Liver (tissue), 9 donors: Measurements from ENCODE around the gene OR10A6. TPM values are rescaled to one million over a fixed set of nuclear protein-coding genes. Genes with fewer than 3 reads are reported as not detected.

Experiments used
- DNase-seq: peaks from one replicate; pipeline ENCODE4 v3.0.0-alpha.2; 2017; ENCODE audit warnings: low spot score
- H3K27ac ChIP-seq, 2 donors: one replicate each; pipeline ENCODE4 v1.7.0; 2013; ENCODE audit warnings: inconsistent platforms in 2 of 2, low read length in 2 of 2, control low read depth in 1 of 2, low read depth in 1 of 2, mild to moderate bottlenecking in 1 of 2
- H3K27me3 ChIP-seq, 4 donors: one replicate each; pipeline versions ENCODE4 v1.6.1 to v1.7.0; 2013; ENCODE audit warnings: low read length in 3 of 4, inconsistent platforms in 1 of 4, mild to moderate bottlenecking in 1 of 4, moderate library complexity in 1 of 4; ENCODE audit not compliant: control insufficient read depth in 4 of 4, insufficient read depth in 4 of 4
- H3K36me3 ChIP-seq, 4 donors: one replicate each; pipeline versions ENCODE4 v1.6.1 to v1.7.0; 2013; ENCODE audit warnings: low read length in 3 of 4, mild to moderate bottlenecking in 3 of 4, low read depth in 1 of 4, moderate library complexity in 1 of 4; ENCODE audit not compliant: control insufficient read depth in 4 of 4, insufficient read depth in 3 of 4
- H3K4me1 ChIP-seq, 4 donors: one replicate each; pipeline versions ENCODE4 v1.6.1 to v1.7.0; 2013; ENCODE audit warnings: low read length in 3 of 4, mild to moderate bottlenecking in 3 of 4, moderate library complexity in 1 of 4; ENCODE audit not compliant: control insufficient read depth in 4 of 4, insufficient read depth in 4 of 4
- H3K4me3 ChIP-seq, 3 donors: one replicate each; pipeline versions ENCODE4 v1.6.1 to v1.7.0; 2013; ENCODE audit warnings: low read length in 3 of 3, control low read depth in 1 of 3, low read depth in 1 of 3, mild to moderate bottlenecking in 1 of 3
- H3K9ac ChIP-seq, 2 donors: one replicate each; pipeline ENCODE4 v1.7.0; 2013; ENCODE audit warnings: low read length in 2 of 2, mild to moderate bottlenecking in 2 of 2, moderate library complexity in 2 of 2, control low read depth in 1 of 2, low read depth in 1 of 2
- H3K9me3 ChIP-seq, 4 donors: one replicate each; pipeline versions ENCODE4 v1.6.1 to v1.7.0; 2013; ENCODE audit warnings: low read length in 3 of 4; ENCODE audit not compliant: control insufficient read depth in 4 of 4
- ATF3 ChIP-seq: IDR thresholded peaks from 2 replicates; pipeline ENCODE4 v1.6.1; 2016; ENCODE audit warnings: antibody characterized with exemption
- FOXA1 ChIP-seq: IDR thresholded peaks from 2 replicates; pipeline ENCODE4 v1.6.1; 2016; ENCODE audit warnings: antibody characterized with exemption
- FOXA2 ChIP-seq: IDR thresholded peaks from 2 replicates; pipeline ENCODE4 v1.6.1; 2016; ENCODE audit warnings: antibody characterized with exemption
- GABPA ChIP-seq, 2 donors: IDR thresholded peaks in 1 of 2; conservative IDR thresholded peaks in 1 of 2; 2 replicates each; pipeline ENCODE4 v1.6.1; 2016; ENCODE audit warnings: antibody characterized with exemption in 2 of 2, mild to moderate bottlenecking in 1 of 2, moderate library complexity in 1 of 2
- HNF4A ChIP-seq, 2 donors: conservative IDR thresholded peaks; 2 replicates each; pipeline ENCODE4 v1.6.1; 2016; ENCODE audit warnings: antibody characterized with exemption in 2 of 2, mild to moderate bottlenecking in 2 of 2
- HNF4G ChIP-seq: IDR thresholded peaks from 2 replicates; pipeline ENCODE4 v1.6.1; 2016; ENCODE audit warnings: antibody characterized with exemption
- JUND ChIP-seq, 2 donors: IDR thresholded peaks; 2 replicates each; pipeline ENCODE4 v1.6.1; 2016; ENCODE audit warnings: antibody characterized with exemption in 2 of 2
- MAX ChIP-seq: IDR thresholded peaks from 2 replicates; pipeline ENCODE4 v1.6.1; 2016; ENCODE audit warnings: antibody characterized with exemption
- NR2F2 ChIP-seq: IDR thresholded peaks from 2 replicates; pipeline ENCODE4 v1.6.1; 2016; ENCODE audit warnings: antibody characterized with exemption
- RAD21 ChIP-seq, 2 donors: IDR thresholded peaks; 2 replicates each; pipeline ENCODE4 v1.6.1; 2016; ENCODE audit warnings: antibody characterized with exemption in 2 of 2, mild to moderate bottlenecking in 2 of 2
- REST ChIP-seq: IDR thresholded peaks from 2 replicates; pipeline ENCODE4 v1.6.1; 2016; ENCODE audit warnings: antibody characterized with exemption, mild to moderate bottlenecking
- RXRA ChIP-seq, 2 donors: IDR thresholded peaks; 2 replicates each; pipeline ENCODE4 v1.6.1; 2017 to 2018; ENCODE audit warnings: antibody characterized with exemption in 2 of 2, mild to moderate bottlenecking in 1 of 2
- SP1 ChIP-seq: IDR thresholded peaks from 2 replicates; pipeline ENCODE4 v1.6.1; 2018; ENCODE audit warnings: antibody characterized with exemption, mild to moderate bottlenecking
- TAF1 ChIP-seq: conservative IDR thresholded peaks from 2 replicates; pipeline ENCODE4 v1.6.1; 2016; ENCODE audit warnings: antibody characterized with exemption, mild to moderate bottlenecking
- YY1 ChIP-seq: IDR thresholded peaks from 2 replicates; pipeline ENCODE4 v1.6.1; 2016; ENCODE audit warnings: antibody characterized with exemption, mild to moderate bottlenecking
- ZBTB33 ChIP-seq: IDR thresholded peaks from 2 replicates; pipeline ENCODE4 v1.6.1; 2016; ENCODE audit warnings: antibody characterized with exemption
- WGBS: extraction: QIAGEN DNeasy Blood & Tissue Kit; methylation state at CpG from one replicate; pipeline ENCODE4 v1.1.7; 2013; 5-methylcytosine and 5-hydroxymethylcytosine counted together
- polyA plus RNA-seq, 2 donors: library from polyadenylated mRNA; stranded (reverse) in 1 of 2; unstranded in 1 of 2; fragments of 200-250 nt in 1 of 2; fragments of >200 nt in 1 of 2; fragmentation: Nextera tagmentation in 1 of 2; extraction: Ambion mirVana in 1 of 2; gene quantifications; one replicate each; pipeline versions ENCODE4 v1.2.1 to v1.2.3, GENCODE V29; 2013 to 2015
- total RNA-seq, 2 donors: library from RNA; depleted of rRNA; stranded (reverse); fragments of >200 nt; gene quantifications; one replicate each; pipeline ENCODE4 v1.2.3, GENCODE V29; 2014
- donor health status: healthy.
- donor health status: healthy.
- donor health status: healthy.
- donor health status: healthy.
- donor health status: healthy.

OR10A6 gene
- total and polyA plus RNA-seq, 4 donors, result not detected

GRCh38 chr11:7927635-7928034, 3.4 kb downstream of the OR10A6 start:
- DNase-seq, result no peak
- no peak overlapping the region for H3K27ac ChIP-seq
- peaks cover 0 to 3% (median 0%) of the 10 kb centered on the region in 4 donors for H3K27me3 ChIP-seq
- H3K36me3 ChIP-seq, result no peaks in the 10 kb centered on the region
- TF ChIP-seq FOXA1 (no peak), YY1 (no peak)
- H3K9ac ChIP-seq, result no peak overlapping the region
- WGBS, result 86% methylated on average over 6 of the region's 6 CpGs
- no peak overlapping the region for H3K4me3 ChIP-seq
- peaks cover 0 to 10% (median 3%) of the 10 kb centered on the region in 4 donors for H3K9me3 ChIP-seq
- H3K4me1 ChIP-seq, result no peaks in the 10 kb centered on the region

GRCh38 chr11:7924536-7924935, 6.5 kb downstream of the OR10A6 start:
- DNase-seq, result no peak
- H3K9ac ChIP-seq, result no peak overlapping the region
- no peak for TF ChIP-seq YY1
- no peak for TF ChIP-seq FOXA2
- TF ChIP-seq ATF3, result no peak
- no peak for TF ChIP-seq RAD21 (IDR thresholded peaks at IDR 0.05)
- TF ChIP-seq REST, result no peak
- TF ChIP-seq ZBTB33, result no peak
- no peak overlapping the region for H3K27ac ChIP-seq
- H3K36me3 ChIP-seq, result no peaks in the 10 kb centered on the region
- no peaks in the 10 kb centered on the region for H3K27me3 ChIP-seq
- no peaks in the 10 kb centered on the region for H3K4me1 ChIP-seq
- no peak overlapping the region for H3K4me3 ChIP-seq
- 42% methylated on average over 2 of the region's 2 CpGs for WGBS
- peaks cover 0 to 7% (median 3%) of the 10 kb centered on the region in 4 donors for H3K9me3 ChIP-seq

- no peaks in the 10 kb centered on the region for H3K36me3 ChIP-seq
- no peaks in the 10 kb centered on the region for H3K27me3 ChIP-seq
- DNase-seq, result no peak
- no peak overlapping the region for H3K9ac ChIP-seq
- 88% methylated on average over 2 of the region's 2 CpGs for WGBS
- no peak overlapping the region for H3K27ac ChIP-seq
- H3K4me3 ChIP-seq, result no peak overlapping the region
- H3K9me3 ChIP-seq, result no peaks in the 10 kb centered on the region
- no peaks in the 10 kb centered on the region for H3K4me1 ChIP-seq
- TF ChIP-seq REST (no peak), MAX (no peak), ATF3 (no peak), RAD21 (IDR thresholded peaks at IDR 0.05) (no peak), TAF1 (no peak), RXRA (IDR thresholded peaks at IDR 0.05) (no peak), ZBTB33 (no peak), JUND (IDR thresholded peaks at IDR 0.05) (no peak), SP1 (no peak), YY1 (no peak), FOXA1 (no peak), HNF4A (conservative IDR thresholded peaks at IDR 0.05) (no peak), NR2F2 (no peak), GABPA (IDR thresholded peaks at IDR 0.05 in 1 of 2, conservative IDR thresholded peaks at IDR 0.05 in 1 of 2) (no peak), HNF4G (no peak)
Measured at GRCh38 chr11:7918141-7918540, 12.9 kb downstream of the OR10A6 start.
